NCI-H748 treated with DMSO at 0.1 percent for 48 hours (cell line): ENCODE measurements around the gene GAA.
"Not testable (repeated sequence)": the region's sequence is repeated elsewhere in the genome, so short reads cannot be mapped to it uniquely, and the experiment has no call there.

Experiments
- DNase-seq: peaks from one replicate; lab custom pipeline; 2025; lab: John Stamatoyannopoulos, UW

Gene GAA

GRCh38 chr17:80145076-80146075, 44.0 kb downstream of the GAA start:
- no peak for DNase-seq

GRCh38 chr17:80146121-80147034, 45.0 kb downstream of the GAA start:
- DNase-seq = no peak

GRCh38 chr17:80147035-80147822, 45.8 kb downstream of the GAA start, which contains the start of gene EIF4A3:
Gene EIF4A3 (minus strand): TSS chr17:80147128. CDS start chr17:80146961, 167 bp downstream.
- DNase-seq = peak; percentile 84

- no peak for DNase-seq
These were observed 50.0 kb downstream of the GAA start for GRCh38 chr17:80151333-80151732.

- DNase-seq = no peak
These were observed 50.8 kb downstream of the GAA start for GRCh38 chr17:80152081-80152702.

GRCh38 chr17:80153004-80153403, 51.6 kb downstream of the GAA start:
- DNase-seq = no peak

GRCh38 chr17:80154166-80154565, 52.8 kb downstream of the GAA start:
- DNase-seq = no peak

- not testable (repeated sequence) for DNase-seq
These were observed 54.2 kb downstream of the GAA start for GRCh38 chr17:80155600-80155999.

GRCh38 chr17:80158846-80159245, 57.5 kb downstream of the GAA start:
- no peak for DNase-seq

GRCh38 chr17:80160536-80160935, 59.2 kb downstream of the GAA start:
- no peak for DNase-seq

- no peak for DNase-seq
These were observed 62.0 kb downstream of the GAA start for GRCh38 chr17:80163336-80163735.

GRCh38 chr17:80164185-80164584, 62.8 kb downstream of the GAA start:
- DNase-seq = no peak

- DNase-seq = no peak
These were observed 65.1 kb downstream of the GAA start for GRCh38 chr17:80166446-80166845.

- no peak for DNase-seq
These were observed 67.0 kb downstream of the GAA start for GRCh38 chr17:80168371-80168770.

GRCh38 chr17:80169107-80169506, 67.7 kb downstream of the GAA start:
- DNase-seq = no peak
